IMR-90 (cell line): ENCODE data around the gene PTPN23. TPM values are rescaled to one million over a fixed set of nuclear protein-coding genes. Genes with fewer than 3 reads are reported as not detected.
A peak's percentile ranks its signal among the peaks of the same experiment; 100 is the strongest.

Experiments used
- ATAC-seq: fragments of 200-7000 bp; cut with Tn5 transposase; 2 replicates; pipeline ENCODE4 v1.9.1; 2020; ENCODE audit warnings: low read depth, mild to moderate bottlenecking, moderate library complexity
- BruUV-seq: library from RNA; stranded (reverse); fragments of 400-500 nt; replicated peaks from 2 replicates; lab custom pipeline; 2021; lab: Mats Ljungman, UMichigan
- CTCF ChIA-PET: fragments of 300-600 bp; formaldehyde crosslinking; extraction: SDS; loops from one replicate; lab custom pipeline; 2021; ENCODE audit warnings: antibody characterized with exemption; lab: Yijun Ruan, JAX
- POLR2A ChIA-PET: fragments of 300-600 bp; sonication (Branson Sonifier 250); formaldehyde crosslinking; loops from one replicate; lab custom pipeline; 2022; ENCODE audit warnings: antibody characterized with exemption; ENCODE audit not compliant: unreplicated experiment; lab: Charles Lee
- DNase-seq: peaks from one replicate; pipeline ENCODE4 v3.0.0; 2013
- H2AFZ ChIP-seq: replicated peaks from 2 replicates; pipeline ENCODE3; 2013; ENCODE audit warnings: low read length, mild to moderate bottlenecking; ENCODE audit not compliant: poor library complexity
- H2AK5ac ChIP-seq: 2 replicates; pipeline ENCODE4 v1.6.1; 2013; ENCODE audit warnings: low read depth, low read length, inconsistent platforms
- H2AK9ac ChIP-seq: replicated peaks from 2 replicates; pipeline ENCODE3; 2013; ENCODE audit warnings: mild to moderate bottlenecking, low read depth, low read length, moderate library complexity; ENCODE audit not compliant: poor library complexity
- H2BK120ac ChIP-seq: 2 replicates; pipeline ENCODE4 v1.6.1; 2013; ENCODE audit warnings: low read depth, low read length, inconsistent platforms
- H2BK15ac ChIP-seq: 3 replicates; pipeline ENCODE4 v1.6.1; 2013; ENCODE audit warnings: low read depth, low read length, inconsistent platforms
- H2BK20ac ChIP-seq: 2 replicates; pipeline ENCODE4 v1.6.1; 2013; ENCODE audit warnings: low read depth, mild to moderate bottlenecking, inconsistent platforms, low read length, moderate library complexity
- H2BK5ac ChIP-seq: 2 replicates; pipeline ENCODE4 v1.6.1; 2013; ENCODE audit warnings: mild to moderate bottlenecking, low read depth, low read length, inconsistent platforms; ENCODE audit not compliant: poor library complexity, severe bottlenecking
- H3K14ac ChIP-seq: replicated peaks from 2 replicates; pipeline ENCODE4 v1.6.1; 2013; ENCODE audit warnings: low read depth, low read length, inconsistent platforms
- H3K18ac ChIP-seq: 2 replicates; pipeline ENCODE4 v1.6.1; 2013; ENCODE audit warnings: low read depth, low read length, control low read depth
- H3K23ac ChIP-seq: 2 replicates; pipeline ENCODE4 v1.6.1; 2013; ENCODE audit warnings: low read depth, low read length, inconsistent platforms
- H3K27ac ChIP-seq: 2 replicates; pipeline ENCODE4 v1.5.1; 2013; ENCODE audit warnings: mild to moderate bottlenecking, control low read depth, low read length; ENCODE audit not compliant: insufficient read depth
- H3K27me3 ChIP-seq: 2 replicates; pipeline ENCODE4 v1.6.1; 2013; ENCODE audit warnings: low read length; ENCODE audit not compliant: control insufficient read depth, insufficient read depth
- H3K36me3 ChIP-seq: 2 replicates; pipeline ENCODE4 v1.6.1; 2013; ENCODE audit warnings: low read length, mixed read lengths; ENCODE audit not compliant: control insufficient read depth, insufficient read depth
- H3K4ac ChIP-seq: 2 replicates; pipeline ENCODE4 v1.6.1; 2013; ENCODE audit warnings: low read depth, low read length, inconsistent platforms
- H3K4me1 ChIP-seq: 2 replicates; pipeline ENCODE4 v1.6.1; 2013; ENCODE audit warnings: low read length, mixed read lengths; ENCODE audit not compliant: control insufficient read depth, insufficient read depth
- H3K4me2 ChIP-seq: 2 replicates; pipeline ENCODE4 v1.6.1; 2013; ENCODE audit warnings: low read depth, mild to moderate bottlenecking, control low read depth, low read length, moderate library complexity
- H3K4me3 ChIP-seq: 2 replicates; pipeline ENCODE4 v1.5.1; 2013; ENCODE audit warnings: low read depth, mild to moderate bottlenecking, control low read depth, low read length, moderate library complexity; ENCODE audit not compliant: insufficient read depth
- H3K56ac ChIP-seq: 2 replicates; pipeline ENCODE4 v1.6.1; 2013; ENCODE audit warnings: low read length, inconsistent platforms; ENCODE audit not compliant: insufficient read depth; ENCODE audit errors: extremely low read depth
- H3K79me1 ChIP-seq, 2 experiments: 2 replicates each; pipeline ENCODE4 v1.6.1; 2013; ENCODE audit warnings: low read length in 2 of 2, inconsistent platforms in 1 of 2, low read depth in 1 of 2
- H3K9ac ChIP-seq: 2 replicates; pipeline ENCODE4 v1.6.1; 2013; ENCODE audit warnings: low read depth, low read length, control low read depth
- H3K9me1 ChIP-seq: 2 replicates; pipeline ENCODE4 v1.6.1; 2013; ENCODE audit warnings: low read length, inconsistent platforms; ENCODE audit not compliant: insufficient read depth
- H3K9me3 ChIP-seq: 2 replicates; pipeline ENCODE4 v1.6.1; 2013; ENCODE audit warnings: low read length; ENCODE audit not compliant: control insufficient read depth, insufficient read depth
- H4K20me1 ChIP-seq: 2 replicates; pipeline ENCODE4 v1.6.1; 2013; ENCODE audit warnings: low read length, inconsistent platforms; ENCODE audit not compliant: insufficient read depth
- H4K5ac ChIP-seq: 2 replicates; pipeline ENCODE4 v1.6.1; 2013; ENCODE audit warnings: mild to moderate bottlenecking, low read depth, low read length, control low read depth
- H4K8ac ChIP-seq, 2 experiments: 2 replicates each; pipeline ENCODE4 v1.6.1; 2013; ENCODE audit warnings: low read depth in 2 of 2, low read length in 2 of 2, control low read depth in 1 of 2, inconsistent platforms in 1 of 2
- H4K91ac ChIP-seq: 2 replicates; pipeline ENCODE4 v1.6.1; 2013; ENCODE audit warnings: low read depth, low read length, inconsistent platforms; ENCODE audit not compliant: insufficient read depth
- BHLHE40 ChIP-seq: fragments of 150-350 bp; IDR thresholded peaks from 2 replicates; pipeline ENCODE4 v1.6.1; 2016; ENCODE audit warnings: mild to moderate bottlenecking, low read depth, low read length
- CEBPB ChIP-seq: IDR thresholded peaks from 2 replicates; pipeline ENCODE4 v1.6.1; 2012; ENCODE audit warnings: low read depth, low read length, improper control_type of control experiment
- CHD1 ChIP-seq: IDR thresholded peaks from 2 replicates; pipeline ENCODE4 v1.6.1; 2012; ENCODE audit warnings: low read depth, low read length, improper control_type of control experiment
- FOS ChIP-seq: fragments of 150-350 bp; IDR thresholded peaks from 2 replicates; pipeline ENCODE4 v1.6.1; 2016; ENCODE audit warnings: low read depth, low read length
- MAFK ChIP-seq: IDR thresholded peaks from 2 replicates; pipeline ENCODE4 v1.6.1; 2012; ENCODE audit warnings: low read depth, low read length, improper control_type of control experiment
- MAZ ChIP-seq: IDR thresholded peaks from 2 replicates; pipeline ENCODE4 v1.6.1; 2012; ENCODE audit warnings: low read depth, mild to moderate bottlenecking, low read length, improper control_type of control experiment, moderate library complexity, borderline replicate concordance
- MXI1 ChIP-seq: IDR thresholded peaks from 2 replicates; pipeline ENCODE4 v1.6.1; 2012; ENCODE audit warnings: low read depth, mild to moderate bottlenecking, low read length, moderate library complexity, borderline replicate concordance
- NFE2L2 ChIP-seq: fragments of 150-350 bp; IDR thresholded peaks from 2 replicates; pipeline ENCODE4 v1.6.1; 2016; ENCODE audit warnings: low read depth, mild to moderate bottlenecking, low read length
- POLR2A ChIP-seq: IDR thresholded peaks from 2 replicates; pipeline ENCODE4 v1.6.1; 2012; ENCODE audit warnings: mild to moderate bottlenecking, low read depth, low read length
- RCOR1 ChIP-seq: IDR thresholded peaks from 2 replicates; pipeline ENCODE4 v1.6.1; 2012; ENCODE audit warnings: mild to moderate bottlenecking, low read length, improper control_type of control experiment; ENCODE audit not compliant: insufficient replicate concordance
- RFX5 ChIP-seq: IDR thresholded peaks from 2 replicates; pipeline ENCODE4 v1.8.0; 2012; ENCODE audit warnings: low read depth, mild to moderate bottlenecking, low read length, moderate library complexity
- SMC3 ChIP-seq: fragments of 150-350 bp; IDR thresholded peaks from 2 replicates; pipeline ENCODE4 v1.6.1; 2016; ENCODE audit warnings: low read depth, mild to moderate bottlenecking, antibody characterized with exemption, low read length, moderate library complexity
- WGBS, 2 experiments: methylation state at CpG; one replicate each; pipeline versions ENCODE4 v1.1.5 to v1.1.7; 2013; ENCODE audit warnings: missing lambda C conversion rate in 2 of 2; ENCODE audit not compliant: insufficient read length in 1 of 2; ENCODE audit errors: extremely low coverage in 2 of 2; 5-methylcytosine and 5-hydroxymethylcytosine counted together
- dilution Hi-C: fragments of 300-500 bp; cut with HindIII; formaldehyde crosslinking; loops from one replicate; pipeline ENCODE4 v1.14.3; 2018; ENCODE audit warnings: low sequenced_read_pairs; ENCODE audit not compliant: unreplicated experiment
- in situ Hi-C: fragments of 300-500 bp; cut with MboI; formaldehyde crosslinking; loops from 3 replicates; pipeline ENCODE4 v1.14.3; 2019; ENCODE audit warnings: low sequenced_read_pairs, inconsistent platforms, mixed read lengths
- intact Hi-C: fragments of 100-400 bp; cut with micrococcal nuclease; formaldehyde crosslinking; loops from 2 replicates; pipeline ENCODE4 v1.10.0; 2022
- polyA plus RNA-seq, 3 experiments: library from polyadenylated mRNA; depleted of rRNA; stranded (reverse); fragments of >200 nt; gene quantifications; 2 replicates each; pipeline ENCODE4 v1.2.3, GENCODE V29; 2012; ENCODE audit warnings: low replicate concordance in 1 of 3
- total RNA-seq: library from RNA; depleted of rRNA; stranded (reverse); fragments of >200 nt; gene quantifications from 2 replicates; pipeline ENCODE4 v1.2.3, GENCODE V29; 2012
- TF ChIP-seq, protein P1 (sequence below): fragments of 150-350 bp; IDR thresholded peaks from 2 replicates; pipeline ENCODE4 v1.6.1; 2017; ENCODE audit warnings: mild to moderate bottlenecking, antibody characterized with exemption, low read length, low read depth
- TF ChIP-seq, protein P2 (sequence below): fragments of 150-350 bp; IDR thresholded peaks from 2 replicates; pipeline ENCODE4 v1.6.1; 2016; ENCODE audit warnings: low read depth, mild to moderate bottlenecking, low read length, moderate library complexity, borderline replicate concordance
- TF ChIP-seq, protein P3 (sequence below): conservative IDR thresholded peaks from 2 replicates; pipeline ENCODE4 v1.5.1; 2012; ENCODE audit warnings: mild to moderate bottlenecking, low read depth, low read length, improper control_type of control experiment

The PTPN23 gene
- total and polyA plus RNA-seq, 2 of the 4 experiments (the other 2 are of a cell fraction), result 4.5 to 15.1 TPM

DNA sequence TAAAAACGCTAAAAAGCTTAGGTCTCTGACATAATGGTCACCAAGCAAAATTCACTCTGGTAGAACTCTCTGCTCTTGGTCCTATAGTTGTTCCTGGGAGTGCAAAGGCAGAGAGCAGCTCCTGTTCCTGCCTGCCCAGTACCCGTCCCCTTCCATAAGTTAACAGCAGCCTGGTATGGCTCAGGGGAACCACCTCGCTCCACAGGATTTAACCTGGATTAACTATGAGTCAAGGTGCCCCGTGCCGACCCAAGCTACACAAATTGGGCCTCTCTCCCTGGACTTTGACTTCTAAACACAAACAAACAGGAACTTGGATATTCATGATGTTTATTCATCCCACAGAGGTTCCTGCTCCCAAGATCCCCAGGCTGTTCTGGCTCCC is 62.8 kb downstream of the PTPN23 start:
- H3K27me3 ChIP-seq, result no peaks in the 10 kb centered on the region
- dilution Hi-C loops, result no loop called here
- H3K4me1 ChIP-seq, result peaks cover 14% of the 10 kb centered on the region
- ChIA-PET CTCF (interaction anchor here (1.0 kb wide), 1 partner anchor 22 kb away, joined by 3 read pairs; no protein-coding TSS in a partner anchor), POLR2A (interaction anchor here (0.6 kb wide), 1 partner anchor 40 kb away, joined by 3 read pairs; no protein-coding TSS in a partner anchor)
- H3K27ac ChIP-seq, result peak overlapping the region; percentile 55; the same call in 1 of the 2 replicates
- H3K9ac ChIP-seq, result no peak overlapping the region
- no peak overlapping the region; the same call in 2 of the 3 replicates for H2BK15ac ChIP-seq
- TF ChIP-seq, protein P1, sequence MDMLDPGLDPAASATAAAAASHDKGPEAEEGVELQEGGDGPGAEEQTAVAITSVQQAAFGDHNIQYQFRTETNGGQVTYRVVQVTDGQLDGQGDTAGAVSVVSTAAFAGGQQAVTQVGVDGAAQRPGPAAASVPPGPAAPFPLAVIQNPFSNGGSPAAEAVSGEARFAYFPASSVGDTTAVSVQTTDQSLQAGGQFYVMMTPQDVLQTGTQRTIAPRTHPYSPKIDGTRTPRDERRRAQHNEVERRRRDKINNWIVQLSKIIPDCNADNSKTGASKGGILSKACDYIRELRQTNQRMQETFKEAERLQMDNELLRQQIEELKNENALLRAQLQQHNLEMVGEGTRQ, result no peak
- TF ChIP-seq CEBPB, result no peak
- TF ChIP-seq NFE2L2, result no peak
- no peak for TF ChIP-seq RCOR1
- no peak for TF ChIP-seq CHD1
- TF ChIP-seq RFX5, result no peak
- no peak for TF ChIP-seq FOS
- TF ChIP-seq, protein P2, sequence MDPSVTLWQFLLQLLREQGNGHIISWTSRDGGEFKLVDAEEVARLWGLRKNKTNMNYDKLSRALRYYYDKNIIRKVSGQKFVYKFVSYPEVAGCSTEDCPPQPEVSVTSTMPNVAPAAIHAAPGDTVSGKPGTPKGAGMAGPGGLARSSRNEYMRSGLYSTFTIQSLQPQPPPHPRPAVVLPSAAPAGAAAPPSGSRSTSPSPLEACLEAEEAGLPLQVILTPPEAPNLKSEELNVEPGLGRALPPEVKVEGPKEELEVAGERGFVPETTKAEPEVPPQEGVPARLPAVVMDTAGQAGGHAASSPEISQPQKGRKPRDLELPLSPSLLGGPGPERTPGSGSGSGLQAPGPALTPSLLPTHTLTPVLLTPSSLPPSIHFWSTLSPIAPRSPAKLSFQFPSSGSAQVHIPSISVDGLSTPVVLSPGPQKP, result no peak
- TF ChIP-seq BHLHE40, result no peak
- TF ChIP-seq SMC3, result no peak
- TF ChIP-seq MXI1, result no peak
- no peak for TF ChIP-seq MAFK
- TF ChIP-seq, protein P3, sequence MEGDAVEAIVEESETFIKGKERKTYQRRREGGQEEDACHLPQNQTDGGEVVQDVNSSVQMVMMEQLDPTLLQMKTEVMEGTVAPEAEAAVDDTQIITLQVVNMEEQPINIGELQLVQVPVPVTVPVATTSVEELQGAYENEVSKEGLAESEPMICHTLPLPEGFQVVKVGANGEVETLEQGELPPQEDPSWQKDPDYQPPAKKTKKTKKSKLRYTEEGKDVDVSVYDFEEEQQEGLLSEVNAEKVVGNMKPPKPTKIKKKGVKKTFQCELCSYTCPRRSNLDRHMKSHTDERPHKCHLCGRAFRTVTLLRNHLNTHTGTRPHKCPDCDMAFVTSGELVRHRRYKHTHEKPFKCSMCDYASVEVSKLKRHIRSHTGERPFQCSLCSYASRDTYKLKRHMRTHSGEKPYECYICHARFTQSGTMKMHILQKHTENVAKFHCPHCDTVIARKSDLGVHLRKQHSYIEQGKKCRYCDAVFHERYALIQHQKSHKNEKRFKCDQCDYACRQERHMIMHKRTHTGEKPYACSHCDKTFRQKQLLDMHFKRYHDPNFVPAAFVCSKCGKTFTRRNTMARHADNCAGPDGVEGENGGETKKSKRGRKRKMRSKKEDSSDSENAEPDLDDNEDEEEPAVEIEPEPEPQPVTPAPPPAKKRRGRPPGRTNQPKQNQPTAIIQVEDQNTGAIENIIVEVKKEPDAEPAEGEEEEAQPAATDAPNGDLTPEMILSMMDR, result no peak
- no peak for TF ChIP-seq MAZ
- TF ChIP-seq POLR2A, result no peak
- H2BK5ac ChIP-seq, result peak overlapping the region; percentile 32
- no TSS peak for BruUV-seq
- H3K18ac ChIP-seq, result 0 out of 2 replicates have a peak overlapping the region, but pooled peaks have one; percentile 9
- peaks cover 13% of the 10 kb centered on the region for H4K20me1 ChIP-seq
- H3K23ac ChIP-seq, result peak overlapping the region; percentile 9; the same call in 1 of the 2 replicates
- peaks cover 23 to 60% of the 10 kb centered on the region in 2 experiments for H3K79me1 ChIP-seq
- H4K8ac ChIP-seq, result peak overlapping the region in 1 of 2 experiments; percentile 39; a peak in 1 of 4 replicates
- in situ Hi-C loops, result no loop called here
- no peak overlapping the region for H2BK20ac ChIP-seq
- H3K56ac ChIP-seq, result no peak overlapping the region
- H4K5ac ChIP-seq, result peak overlapping the region; percentile 5; the same call in 1 of the 2 replicates
- 0 out of 2 replicates have a peak overlapping the region, but pooled peaks have one; percentile 24 for H4K91ac ChIP-seq
- no peak overlapping the region for H3K4me3 ChIP-seq
- H2BK120ac ChIP-seq, result no peak overlapping the region
- no peak overlapping the region; the same call in 1 of the 2 replicates for H3K14ac ChIP-seq
- no peak for DNase-seq
- H3K4ac ChIP-seq, result no peak overlapping the region; the same call in 1 of the 2 replicates
- peak overlapping the region; percentile 28 for H3K4me2 ChIP-seq
- H2AFZ ChIP-seq, result peak overlapping the region; percentile 15
- H3K36me3 ChIP-seq, result peaks cover 10% of the 10 kb centered on the region
- intact Hi-C loops, result loop anchor here (2.0 kb wide), 1 partner anchor 217 kb away; no protein-coding TSS in a partner anchor
- ATAC-seq, result peak; percentile 57
- H2AK5ac ChIP-seq, result peak overlapping the region; percentile 47; the same call in 1 of the 2 replicates
- WGBS, 2 experiments, result 37% methylated on average over 4 of the region's 5 CpGs; no CpG with 5 or more reads in 1 of the 2 experiments
- H3K9me3 ChIP-seq, result no peaks in the 10 kb centered on the region
- H3K9me1 ChIP-seq, result peaks cover 11% of the 10 kb centered on the region
- H2AK9ac ChIP-seq, result peak overlapping the region; percentile 46
